Hindlimb muscle (tissue), 1 donor: ENCODE results near the gene CEP164. TPM values are rescaled to one million over a fixed set of nuclear protein-coding genes. Genes with fewer than 3 reads are reported as not detected.

ENCODE experiments used
- DNase-seq: peaks from one replicate; pipeline ENCODE4 v3.0.0-alpha.2; 2013
- polyA plus RNA-seq: library from polyadenylated mRNA; unstranded; fragments of 120-200 nt; gene quantifications from one replicate; pipeline ENCODE4 v1.2.1, GENCODE V29; 2013; ENCODE audit not compliant: insufficient read length

The CEP164 gene
- polyA plus RNA-seq, 1 donor, result 13.2 TPM

DNA sequence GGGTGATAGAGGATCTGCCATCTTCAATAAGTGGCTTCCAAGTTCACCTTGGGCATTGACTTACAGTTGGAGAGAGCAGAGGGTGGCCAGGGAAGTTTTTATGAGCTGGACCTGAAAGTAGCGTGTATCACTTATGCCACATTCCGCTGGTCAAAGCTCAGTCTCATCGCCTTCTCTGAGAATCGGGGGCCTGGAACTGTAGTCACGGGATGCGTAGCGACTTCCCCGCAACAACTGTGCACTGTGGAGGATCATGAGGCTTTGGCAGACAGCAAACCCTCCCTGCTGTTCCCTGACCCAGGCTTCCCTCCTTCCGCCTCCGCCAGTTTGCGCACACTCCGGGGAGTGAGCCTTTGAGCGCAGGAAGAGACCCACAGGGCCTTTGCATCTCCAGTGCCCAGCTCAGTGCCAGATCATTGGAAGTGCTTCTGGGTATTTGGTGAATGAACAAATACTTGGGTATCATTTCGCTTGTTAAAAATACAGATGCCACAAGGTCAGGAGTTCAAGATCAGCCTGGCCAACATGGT, 95.5 kb downstream of the CEP164 start:
- no peak for DNase-seq

DNA sequence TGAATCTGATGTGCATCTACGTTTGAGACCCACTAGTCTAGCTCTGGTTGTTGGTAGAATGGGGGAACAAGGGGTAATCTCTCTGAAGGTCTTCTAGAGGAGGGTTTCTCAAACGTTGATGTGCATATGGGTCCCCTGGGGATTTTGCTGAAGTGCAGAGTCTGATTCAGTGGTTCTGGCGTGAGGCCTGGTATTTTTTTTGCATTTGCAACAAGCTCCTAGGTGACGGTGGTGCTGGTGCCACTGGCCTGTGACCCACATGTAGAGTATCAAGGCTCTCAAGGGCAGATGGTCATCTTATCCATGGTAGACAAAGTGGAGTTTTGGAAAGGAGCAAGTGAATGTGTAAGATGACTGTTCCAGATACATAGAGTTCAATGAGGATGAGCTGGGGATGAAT, 97.1 kb downstream of the CEP164 start:
- DNase-seq, result no peak

DNA sequence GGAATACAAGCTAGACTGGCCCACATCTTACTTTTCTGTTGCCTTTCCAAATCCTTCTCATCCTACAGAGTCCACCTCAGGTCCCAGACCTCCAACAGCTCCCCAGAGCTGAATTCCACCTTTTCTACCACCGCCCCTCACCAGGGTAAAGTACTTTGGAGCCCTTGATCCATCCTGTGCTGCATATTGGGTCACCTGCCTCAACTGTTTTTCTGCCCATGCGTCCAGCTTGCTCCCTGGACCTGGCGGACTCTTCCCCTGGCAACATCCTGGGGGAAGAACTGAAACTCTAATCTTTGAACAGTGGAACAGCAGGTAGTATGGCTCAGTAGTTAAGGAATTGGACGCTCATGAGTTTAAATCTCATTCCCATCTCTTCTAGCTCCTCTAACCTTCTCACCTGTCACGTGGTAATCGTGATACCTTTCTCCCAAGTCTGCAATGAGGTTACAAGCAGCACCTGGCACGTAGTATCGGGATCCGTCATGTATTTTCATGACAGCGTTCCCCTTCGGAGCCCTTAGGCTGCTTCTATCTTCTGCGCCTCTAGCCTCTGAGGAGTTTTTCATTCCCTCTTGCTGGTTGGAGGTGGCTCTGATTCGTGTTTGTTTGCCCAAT, 98.1 kb downstream of the CEP164 start:
- no peak for DNase-seq

DNA sequence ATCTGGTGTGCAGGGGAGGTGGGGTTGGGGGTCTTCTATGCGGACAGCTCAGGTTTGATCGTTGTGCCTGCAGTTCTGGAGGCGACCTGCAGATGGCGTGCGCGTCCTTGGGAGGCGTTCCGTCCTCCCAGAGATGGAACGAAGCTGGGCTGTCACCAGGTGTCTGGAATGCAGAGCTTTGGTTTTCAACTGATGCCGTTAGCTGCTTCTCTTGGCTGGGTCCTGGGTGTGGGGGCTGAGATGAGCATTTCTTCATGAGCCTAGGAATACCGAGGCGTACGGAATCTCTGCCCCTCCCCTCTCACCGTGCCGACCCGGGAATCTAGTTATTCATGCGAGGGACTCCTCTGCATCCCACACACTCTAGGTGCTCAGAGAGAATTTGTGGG, 98.6 kb downstream of the CEP164 start:
- DNase-seq, result peak; percentile 57

DNA sequence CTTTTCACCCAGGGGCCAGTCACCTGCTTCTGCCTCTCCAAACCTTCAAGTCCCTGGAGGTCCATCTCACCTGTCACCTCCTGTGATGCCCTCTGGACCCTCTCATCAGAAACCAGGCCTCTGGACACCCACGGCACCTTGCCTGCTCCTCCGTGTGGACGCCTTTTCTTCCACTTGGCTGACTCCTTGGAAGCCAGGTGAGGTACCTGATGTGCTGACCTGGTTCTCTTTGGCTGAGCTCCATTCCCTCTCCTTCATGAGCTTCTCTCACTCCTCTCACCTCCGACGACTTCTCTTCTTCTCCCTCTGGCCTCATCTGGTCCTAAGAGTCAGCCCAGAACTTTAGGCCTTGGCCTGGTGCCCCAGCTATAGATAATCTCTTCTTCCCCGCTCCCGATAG, 99.3 kb downstream of the CEP164 start:
- DNase-seq, result no peak

DNA sequence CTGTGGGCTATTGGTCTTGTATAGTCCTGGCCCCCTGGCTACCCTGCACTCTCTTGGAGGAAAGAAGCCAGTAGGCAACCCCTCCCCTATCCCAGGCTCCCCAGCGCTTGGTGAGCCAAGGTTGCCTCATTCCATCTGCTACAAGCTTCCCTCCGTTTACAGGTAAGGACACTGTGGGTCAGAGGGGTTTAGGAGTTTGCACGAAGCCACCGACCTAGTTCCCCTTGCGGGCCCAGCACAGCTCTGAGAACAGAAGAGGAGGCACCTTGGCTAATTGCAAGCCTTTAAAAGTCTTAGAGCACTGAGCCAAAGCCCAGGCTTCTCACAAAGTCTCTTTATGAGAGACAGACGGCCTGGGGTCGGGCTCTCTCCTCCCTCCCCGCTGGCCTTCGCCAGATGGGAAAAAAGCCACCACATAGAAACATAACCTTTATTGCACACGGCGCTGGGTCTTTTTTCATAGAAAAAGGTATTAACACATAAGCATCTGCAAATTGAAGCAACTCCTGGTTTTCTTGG, 99.8 kb downstream of the CEP164 start:
- no peak for DNase-seq

DNA sequence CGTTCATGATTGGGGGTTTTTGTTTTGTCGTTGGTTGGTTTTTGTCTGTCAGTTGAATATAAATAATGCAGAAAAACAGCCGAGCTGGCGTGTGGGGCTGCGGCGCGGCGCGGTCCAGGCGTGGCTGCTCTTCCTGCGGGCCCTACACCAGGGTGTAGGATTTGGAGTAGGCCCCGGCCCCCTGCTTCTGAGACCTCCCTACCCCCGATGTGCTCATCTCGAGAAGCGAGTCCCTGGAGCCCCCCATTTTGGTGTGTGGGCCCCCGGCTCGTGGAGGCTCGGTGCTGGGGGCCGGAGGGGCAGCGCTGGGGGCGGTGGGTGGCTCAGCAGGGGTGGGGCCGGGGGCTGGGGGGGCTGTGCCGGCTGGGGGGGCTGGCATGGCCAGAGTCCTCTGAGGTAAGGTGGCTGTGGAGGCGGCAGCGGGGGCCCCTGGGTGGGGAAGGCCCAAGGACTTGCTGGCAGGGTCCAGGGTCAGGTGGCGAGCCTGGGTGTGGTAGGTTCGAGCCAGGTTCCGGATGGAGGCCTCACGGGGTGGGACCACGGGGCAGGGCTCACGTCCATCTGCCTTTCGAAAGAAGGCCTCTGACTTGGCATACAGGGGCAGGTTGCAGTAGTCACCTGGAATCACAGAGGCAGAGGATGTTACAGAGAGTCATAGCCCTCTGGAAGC, 100.7 kb downstream of the CEP164 start:
- DNase-seq, result no peak

DNA sequence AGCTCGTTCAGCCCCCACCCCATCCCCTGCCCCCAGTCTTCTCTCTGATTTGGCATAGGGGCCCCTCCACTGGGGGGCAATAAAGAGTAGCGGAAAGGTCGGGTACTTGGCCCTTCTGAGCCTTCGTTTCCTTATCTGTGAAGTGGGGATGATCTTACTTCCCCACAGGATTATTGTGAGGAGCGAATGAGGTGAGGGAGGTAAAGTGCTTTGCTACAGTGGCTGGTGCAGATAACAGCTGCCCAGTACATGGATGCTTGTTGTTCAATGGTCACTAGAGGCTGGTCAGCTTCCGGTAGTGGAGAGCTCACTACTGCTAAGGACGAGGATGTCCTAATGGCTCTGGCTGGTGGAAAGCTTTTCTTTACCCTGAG, 101.2 kb downstream of the CEP164 start:
- DNase-seq, result no peak

DNA sequence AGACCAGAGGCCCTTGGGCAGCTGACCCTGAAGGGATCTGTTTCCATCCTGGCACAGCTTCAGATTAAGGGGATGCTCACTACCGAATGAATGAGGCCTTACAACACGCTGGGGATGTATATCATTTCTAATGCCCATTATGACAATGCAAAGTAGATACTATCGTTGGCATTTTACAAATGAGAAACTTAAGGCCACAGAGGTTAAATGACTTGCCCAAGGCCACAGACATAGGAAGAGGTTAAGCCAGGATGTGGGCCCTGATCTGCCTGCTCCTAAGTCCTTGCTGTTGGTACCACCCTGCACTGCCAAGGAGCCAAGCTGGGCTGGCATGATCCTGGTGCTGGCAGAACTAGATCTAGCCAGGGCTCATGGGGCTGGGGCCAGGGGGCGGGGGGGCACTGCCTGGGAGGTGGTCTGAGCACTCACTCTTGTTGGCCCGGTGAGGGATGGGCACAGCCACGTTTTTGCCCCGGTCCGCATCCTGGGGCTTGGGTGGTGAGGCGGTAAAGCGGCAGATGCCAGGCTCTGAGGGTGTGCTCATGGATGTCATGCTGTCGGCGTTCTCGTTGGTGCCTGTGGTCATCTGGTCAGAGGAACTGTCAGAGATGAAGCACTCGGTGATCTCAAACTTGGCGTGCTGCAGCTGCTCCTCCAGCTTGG, 102.8 kb downstream of the CEP164 start:
- no peak for DNase-seq

DNA sequence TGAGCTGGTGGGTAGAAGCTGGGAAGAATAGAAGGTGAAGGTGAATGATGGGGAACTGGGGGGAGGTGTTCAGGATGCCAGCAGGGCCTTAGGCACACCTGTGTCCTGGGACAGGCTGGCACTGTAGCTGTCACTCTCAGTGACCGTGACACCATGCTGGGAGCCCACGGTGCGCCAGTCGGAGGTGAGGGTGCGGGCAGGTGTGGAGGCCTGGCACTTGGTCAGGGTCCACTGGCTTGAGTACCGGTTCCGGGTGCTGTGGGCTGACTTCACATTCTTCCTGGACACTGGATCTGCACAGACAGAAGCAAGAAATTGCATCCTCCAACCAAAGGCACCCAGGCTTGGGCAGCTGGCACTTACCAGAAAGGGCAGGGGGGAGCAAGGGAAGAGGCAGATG, 103.8 kb downstream of the CEP164 start:
- no peak for DNase-seq

DNA sequence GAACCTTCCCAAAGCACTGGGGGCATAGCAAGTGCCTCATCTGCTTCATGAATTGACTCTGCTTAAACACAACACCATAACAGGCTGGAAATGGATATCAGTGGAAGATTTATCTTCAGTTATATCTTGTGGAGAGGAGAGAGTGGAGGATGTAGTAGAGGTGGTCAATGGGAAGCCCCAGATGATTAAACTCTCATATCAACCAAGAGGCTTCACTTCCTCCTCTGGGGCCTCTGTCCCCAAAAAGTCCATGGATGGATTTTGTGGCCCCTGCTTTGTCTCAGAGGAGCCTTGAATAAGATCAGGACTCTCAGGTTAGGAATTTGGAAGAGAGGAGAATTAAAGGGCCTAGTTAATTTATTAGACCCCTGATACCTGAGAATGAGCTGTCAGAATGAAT, 106.1 kb downstream of the CEP164 start:
- DNase-seq, result no peak

DNA sequence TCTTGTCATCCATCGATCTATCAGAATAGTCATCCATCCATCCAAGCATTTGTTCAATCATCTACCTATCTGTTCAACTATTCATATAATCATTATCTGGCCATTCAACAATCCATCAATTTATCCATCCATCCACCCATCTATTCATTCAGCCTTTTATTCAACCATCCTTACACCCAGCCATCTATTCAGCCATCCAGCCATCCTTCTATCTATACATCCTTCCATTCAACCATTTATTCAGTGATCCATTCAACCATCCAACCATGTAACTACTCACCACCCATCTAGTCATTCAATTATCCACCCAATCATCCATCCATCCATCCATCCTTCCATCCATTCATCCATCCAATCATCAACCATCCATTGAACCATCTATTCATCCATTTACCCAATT, 106.8 kb downstream of the CEP164 start:
- no peak for DNase-seq

DNA sequence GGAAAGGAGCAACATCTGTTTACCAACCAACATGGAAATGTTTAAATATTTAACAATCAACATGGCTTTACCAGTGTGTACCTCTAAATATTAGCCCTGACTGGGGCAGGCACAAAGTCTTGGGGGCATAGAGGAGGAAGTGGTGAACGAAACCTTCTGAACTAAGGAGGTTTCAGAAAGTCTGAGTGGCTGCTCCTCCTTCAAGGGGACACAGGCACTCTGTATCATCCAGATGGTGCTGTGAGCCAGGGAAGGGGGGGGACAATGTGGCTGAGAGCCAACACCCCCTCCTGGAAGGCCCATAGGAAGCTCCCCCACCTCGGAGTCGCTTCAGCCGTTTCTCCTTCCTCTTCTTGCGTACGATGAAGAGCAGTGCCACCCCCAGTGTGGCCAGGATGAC, 107.7 kb downstream of the CEP164 start:
- DNase-seq, result no peak

DNA sequence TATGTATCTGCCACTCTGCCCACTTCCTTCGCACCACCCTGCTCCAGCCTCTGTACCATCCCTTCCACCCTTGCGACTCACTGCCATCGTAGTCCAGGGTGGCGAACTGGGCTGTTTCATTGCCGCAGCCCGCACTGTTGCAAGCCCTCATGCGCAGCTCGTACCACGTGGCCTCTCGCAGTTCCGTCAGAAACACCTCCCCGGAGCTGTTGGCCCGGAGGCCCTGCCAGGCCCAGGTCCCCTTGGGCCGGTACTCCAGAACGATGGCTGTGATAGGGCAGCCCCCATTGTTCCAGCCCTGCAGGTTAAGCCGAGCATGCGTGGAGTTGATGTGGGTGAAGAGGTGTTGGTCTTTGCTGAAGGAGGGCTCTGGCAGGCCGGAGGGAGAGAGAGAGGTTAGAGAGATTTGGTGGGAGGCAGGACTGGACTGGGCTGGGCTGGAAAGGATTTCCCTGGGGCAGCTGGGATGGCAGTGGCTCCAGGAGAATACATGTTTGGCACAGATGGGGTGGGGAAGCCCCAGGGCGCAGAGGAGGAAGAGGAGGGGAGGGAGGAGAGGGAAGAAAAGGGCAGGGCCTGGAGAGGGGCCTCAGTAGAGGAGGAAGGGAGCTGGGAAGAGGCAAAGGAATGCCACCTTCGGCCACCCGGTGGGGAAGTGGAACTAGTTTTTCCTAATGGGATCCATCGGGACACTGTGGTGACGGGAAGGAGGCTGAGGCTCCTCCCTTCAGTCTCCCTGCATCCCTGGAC, 109.6 kb downstream of the CEP164 start:
- DNase-seq, result no peak

DNA sequence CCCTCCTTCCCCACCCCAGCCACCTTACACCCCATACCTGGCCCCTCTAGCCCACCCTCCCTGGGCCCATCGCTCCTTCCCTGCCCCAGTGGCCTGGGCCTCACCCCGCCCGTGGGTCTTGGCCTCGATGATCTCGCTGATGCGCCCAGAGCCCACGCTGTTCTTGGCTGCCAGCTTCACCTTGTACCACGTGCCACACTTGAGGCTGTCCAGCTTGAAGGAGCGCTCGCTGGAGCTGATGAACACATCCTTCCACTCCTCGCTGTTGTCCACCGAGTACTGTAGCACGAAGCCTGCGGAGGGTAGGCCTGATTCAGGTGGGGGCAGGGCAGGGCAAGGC, 110.1 kb downstream of the CEP164 start:
- no peak for DNase-seq

DNA sequence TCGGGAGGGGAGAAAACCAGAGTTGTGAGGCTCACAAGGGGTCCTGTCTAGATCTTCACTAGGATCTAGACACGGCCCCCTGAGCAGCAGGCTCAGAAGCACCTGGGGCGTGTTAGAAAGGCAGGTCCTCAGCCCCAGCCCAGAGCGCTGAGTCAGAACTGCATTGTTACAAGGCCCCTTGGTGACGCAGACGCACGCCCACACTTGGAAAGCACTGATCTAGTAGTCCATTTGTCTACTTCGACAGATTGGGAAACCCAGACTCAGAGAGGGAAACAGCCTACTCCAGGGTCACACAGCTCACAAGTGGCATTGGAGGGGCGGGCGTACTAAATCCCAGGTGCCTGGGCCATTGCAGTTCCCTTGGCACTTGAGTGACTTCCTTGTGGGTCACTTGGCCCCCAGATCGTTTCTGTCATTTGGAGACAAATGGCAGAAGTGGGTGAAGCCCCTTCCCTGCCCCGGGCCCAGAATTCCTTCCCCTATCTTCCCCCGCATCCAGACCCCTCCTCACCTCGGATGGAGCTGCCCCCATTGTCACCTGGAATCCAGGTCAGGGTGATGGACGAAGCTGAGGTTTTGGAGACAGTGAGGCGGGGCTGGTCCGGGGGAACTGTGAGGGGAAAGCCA, 110.8 kb downstream of the CEP164 start:
- no peak for DNase-seq

DNA sequence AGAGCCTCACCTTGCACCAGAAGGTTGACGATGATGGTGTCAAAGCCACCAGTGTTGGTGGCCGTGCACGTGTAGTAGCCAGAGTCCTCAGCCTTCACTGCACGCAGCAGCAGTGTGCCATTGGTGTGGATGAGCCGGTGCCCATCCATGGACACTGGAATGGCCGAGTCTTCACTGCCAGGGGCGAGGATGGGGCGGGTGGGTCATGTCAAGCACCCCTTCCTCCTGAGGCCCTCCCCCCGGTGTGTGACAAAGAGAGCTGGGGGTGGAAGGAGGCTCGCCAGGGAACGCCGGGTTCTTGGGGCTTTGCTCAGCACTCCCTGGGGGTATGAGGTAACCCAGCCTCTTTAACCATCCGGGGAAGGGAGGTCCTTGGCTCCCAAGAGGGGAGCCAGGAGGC, 111.6 kb downstream of the CEP164 start:
- DNase-seq, result no peak

DNA sequence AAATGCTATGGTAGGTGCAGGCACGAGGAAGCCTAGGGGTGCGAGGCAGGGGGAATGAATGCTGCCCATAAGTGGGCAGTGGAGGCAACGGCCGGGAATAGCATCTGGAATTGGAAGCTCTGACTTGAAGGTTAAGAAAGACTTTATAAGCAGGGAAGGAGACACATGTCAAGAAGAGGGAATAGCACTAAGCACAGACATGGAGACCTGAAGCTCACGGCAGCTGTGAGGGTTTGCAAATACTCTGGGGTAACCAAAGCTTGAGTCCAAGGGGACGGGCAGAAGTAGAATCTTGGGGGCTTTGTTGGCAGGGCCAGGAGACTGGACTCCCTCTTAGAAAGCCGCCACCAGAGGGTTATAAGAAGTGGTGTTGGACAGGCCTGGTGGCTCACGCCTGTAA, 112.6 kb downstream of the CEP164 start:
- no peak for DNase-seq

DNA sequence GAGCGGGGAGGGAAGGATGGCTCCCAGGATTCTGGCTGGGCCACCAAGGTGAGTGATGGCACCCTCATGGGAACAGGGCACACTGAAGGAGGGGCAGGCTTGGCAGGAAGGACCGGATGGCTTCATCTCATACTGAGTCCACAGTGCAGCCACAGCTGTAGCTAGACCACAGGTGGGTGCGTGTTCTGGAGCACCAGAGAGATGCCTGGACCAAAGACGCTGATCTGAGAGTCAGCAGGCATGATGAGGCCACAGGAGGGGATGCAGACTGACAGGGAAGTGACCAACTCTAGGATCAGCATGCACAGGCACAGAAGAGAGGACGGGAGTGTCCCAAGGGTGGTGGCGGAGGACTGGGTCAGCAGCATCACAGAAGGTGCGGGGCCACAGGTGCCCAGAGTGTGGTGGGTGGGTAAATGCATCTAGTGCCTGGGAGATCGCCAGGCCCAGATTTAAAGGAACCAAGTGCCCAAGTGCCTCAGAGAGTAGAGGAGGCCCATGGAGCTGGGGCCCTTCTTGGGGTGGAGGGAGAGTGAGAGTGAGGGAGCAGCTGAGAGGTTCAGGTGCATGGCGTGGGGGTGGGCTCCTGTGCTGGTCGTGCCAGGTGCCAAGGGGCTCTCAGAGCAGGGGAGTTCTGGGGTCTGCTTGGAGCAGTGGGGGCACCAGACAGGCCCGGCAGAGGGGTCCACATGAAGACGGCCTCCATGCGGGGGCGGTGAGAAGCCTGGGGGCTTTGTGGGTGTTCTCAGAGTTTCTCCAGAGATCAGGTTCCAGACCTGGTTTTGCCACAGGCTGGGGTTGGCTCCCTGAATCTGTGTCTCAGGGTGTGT, 113.7 kb downstream of the CEP164 start:
- no peak for DNase-seq

DNA sequence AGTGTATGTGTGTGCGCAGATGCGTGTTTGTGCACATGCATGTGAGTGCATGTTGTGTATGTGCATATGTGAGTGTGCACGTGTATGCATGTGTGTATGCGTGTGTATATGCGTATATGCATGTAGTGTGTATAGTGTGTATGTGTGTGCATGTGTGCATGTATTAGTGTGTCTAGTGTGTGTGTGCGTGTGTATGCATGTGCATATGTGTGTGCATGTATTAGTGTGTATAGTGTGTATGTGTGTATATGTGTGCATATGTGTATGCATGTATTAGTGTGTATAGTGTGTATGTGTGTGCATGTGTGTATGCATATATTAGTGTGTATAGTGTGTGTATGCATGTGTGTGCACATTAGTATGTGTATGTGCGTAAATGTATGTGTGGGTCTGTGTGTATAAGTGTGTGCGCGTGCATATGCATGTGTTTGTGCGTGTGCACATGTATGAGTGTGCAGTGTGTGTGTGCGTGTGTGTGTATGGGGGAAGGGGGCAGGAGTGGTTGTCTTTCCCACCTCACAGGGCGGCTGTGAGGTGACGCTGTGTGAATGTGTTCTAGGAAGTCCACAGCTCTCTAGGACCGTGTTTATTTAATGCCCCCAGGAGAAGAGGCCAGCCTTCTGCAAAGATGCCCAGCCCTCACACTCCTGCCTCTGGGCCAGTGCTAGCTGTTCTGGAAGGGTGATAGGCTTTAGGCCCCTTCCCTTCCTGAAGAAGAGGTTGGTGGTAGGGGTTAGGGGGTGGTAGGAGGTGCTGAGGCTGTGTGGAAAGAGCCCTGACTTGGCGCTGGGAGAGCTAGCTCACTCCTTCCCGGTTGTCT, 114.6 kb downstream of the CEP164 start:
- DNase-seq, result no peak

DNA sequence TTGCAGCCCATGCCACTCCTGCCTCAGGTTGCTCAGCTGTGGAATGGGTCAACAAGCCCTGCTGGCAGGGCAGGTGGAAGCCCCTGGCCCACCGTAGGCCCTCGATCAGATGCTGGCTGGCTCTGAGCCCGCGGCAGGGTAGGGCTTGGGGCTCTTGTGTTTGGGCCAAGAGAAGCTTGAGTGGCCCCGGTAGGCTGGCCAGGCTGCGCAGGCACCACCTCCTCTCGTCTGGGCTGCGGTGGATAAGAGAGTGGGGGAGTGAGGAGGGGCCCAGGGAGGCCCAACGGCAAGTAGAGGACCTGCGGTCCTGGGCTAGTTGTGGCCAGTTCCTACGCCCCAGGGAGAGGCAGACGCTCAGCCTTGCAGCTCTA, 115.2 kb downstream of the CEP164 start:
- DNase-seq, result no peak
